ENCODE results near the gene KCNQ1.

The KCNQ1 gene

GRCh38 chr11:2754008-2754407, 309.2 kb downstream of the KCNQ1 start:
- no peak for DNase-seq (ENCODE audit: insufficient read length, low spot score)
- FAIRE-seq = no peak
- no peak for TF ChIP-seq CTCF (IDR thresholded peaks at IDR 0.05; ENCODE audit: insufficient read depth, missing control alignments)

- no peak for TF ChIP-seq CTCF (IDR thresholded peaks at IDR 0.05; ENCODE audit: insufficient read depth, missing control alignments)
- DNase-seq (ENCODE audit: insufficient read length, low spot score) (no peak), FAIRE-seq (no peak)
These were observed 310.3 kb downstream of the KCNQ1 start for GRCh38 chr11:2755071-2755470.

- FAIRE-seq (no peak), DNase-seq (ENCODE audit: insufficient read length, low spot score) (no peak)
- no peak for TF ChIP-seq CTCF (IDR thresholded peaks at IDR 0.05; ENCODE audit: insufficient read depth, missing control alignments)
These were observed 313.9 kb downstream of the KCNQ1 start for GRCh38 chr11:2758751-2759150.

- FAIRE-seq (no peak), DNase-seq (ENCODE audit: insufficient read length, low spot score) (no peak)
- TF ChIP-seq CTCF (IDR thresholded peaks at IDR 0.05; ENCODE audit: insufficient read depth, missing control alignments) = no peak
These were observed 314.7 kb downstream of the KCNQ1 start for GRCh38 chr11:2759228-2760195.

GRCh38 chr11:2760196-2760871, 315.5 kb downstream of the KCNQ1 start:
- DNase-seq (ENCODE audit: insufficient read length, low spot score) = no peak
- FAIRE-seq = no peak
- no peak for TF ChIP-seq CTCF (IDR thresholded peaks at IDR 0.05; ENCODE audit: insufficient read depth, missing control alignments)

- FAIRE-seq = no peak
- DNase-seq (ENCODE audit: insufficient read length, low spot score) = no peak
- TF ChIP-seq CTCF (IDR thresholded peaks at IDR 0.05; ENCODE audit: insufficient read depth, missing control alignments) = no peak
These were observed 316.6 kb downstream of the KCNQ1 start for GRCh38 chr11:2761131-2762030.
